ENCODE results near the gene TGFBR3.

The TGFBR3 gene

DNA sequence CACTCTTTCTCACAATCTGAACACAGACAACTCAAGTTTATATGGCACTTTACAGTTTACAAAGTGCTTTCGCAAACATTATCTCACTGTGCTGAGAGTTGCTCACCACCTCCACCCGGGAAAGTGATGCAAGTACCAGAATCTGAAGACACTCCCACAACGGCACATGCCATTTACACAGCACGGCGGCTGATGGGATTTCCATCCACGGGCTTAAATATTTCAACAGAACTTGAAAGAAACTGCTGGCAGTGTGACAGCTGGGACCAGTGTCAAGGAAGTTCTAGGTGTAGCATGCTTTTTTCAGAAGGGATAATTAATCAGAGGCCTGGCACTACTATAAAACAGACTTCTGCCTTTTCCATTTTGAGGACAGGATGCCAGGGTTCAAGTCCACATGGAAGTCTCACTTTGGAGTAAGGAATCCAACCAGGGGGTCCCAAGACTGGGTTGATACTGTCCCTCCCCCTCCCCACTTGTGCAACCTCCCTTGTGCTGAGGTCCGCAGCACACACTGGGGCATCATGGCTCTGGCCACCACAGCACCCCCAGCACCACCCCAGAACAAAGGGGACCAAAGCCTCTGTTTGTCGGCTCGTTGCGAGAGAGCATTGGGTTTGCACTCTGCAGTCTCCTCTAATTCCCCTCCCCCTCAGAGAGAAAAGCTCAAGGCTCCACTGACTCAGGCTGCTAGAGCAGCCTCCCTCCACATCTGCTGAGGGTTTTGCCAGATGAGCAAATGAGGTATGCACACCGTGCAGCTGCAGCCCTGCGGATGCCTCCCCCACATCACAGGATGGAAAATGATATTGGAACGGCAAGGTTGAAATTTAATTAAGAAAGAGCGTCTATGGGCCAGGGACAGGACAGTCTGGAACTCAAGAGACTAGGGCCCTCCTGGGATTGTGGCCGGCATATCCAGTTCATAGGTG lies 154.9 kb downstream of the TGFBR3 start:
- DNase-seq: peak; percentile 80

DNA sequence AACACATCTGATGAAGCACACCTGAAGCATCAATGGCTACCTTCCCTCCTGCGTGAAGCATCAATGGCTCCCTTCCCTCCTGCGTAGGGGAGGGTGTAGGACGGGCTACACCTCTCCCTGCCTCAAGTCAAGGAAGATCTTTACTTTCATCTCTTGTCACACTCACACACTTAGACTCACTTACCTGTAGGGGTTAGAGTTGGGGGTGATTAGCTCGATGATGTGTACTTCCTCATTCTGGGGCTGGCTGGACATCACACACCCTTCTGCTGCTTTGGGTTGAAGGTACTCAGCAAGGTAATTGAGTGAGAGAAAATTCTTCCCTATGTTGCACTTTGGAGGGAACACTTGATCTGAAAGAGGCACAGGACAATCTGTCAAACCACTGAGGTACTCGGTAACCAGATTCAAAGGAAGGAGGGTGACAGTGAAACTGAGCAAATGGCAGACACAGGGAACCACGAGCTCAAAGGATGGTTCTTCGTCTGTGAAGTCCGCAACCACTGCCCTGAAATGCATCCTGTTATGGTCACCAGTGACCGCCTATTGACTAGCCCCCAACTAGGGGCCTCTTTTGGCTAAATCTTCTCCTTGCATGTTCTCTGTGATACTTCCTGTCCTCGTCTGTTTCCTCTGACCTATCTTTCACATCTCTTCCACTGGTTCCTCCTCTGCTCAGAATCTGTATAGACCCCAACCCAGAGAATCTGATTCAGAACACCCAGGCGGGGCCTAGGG lies 156.2 kb downstream of the TGFBR3 start:
- no peak for DNase-seq

DNA sequence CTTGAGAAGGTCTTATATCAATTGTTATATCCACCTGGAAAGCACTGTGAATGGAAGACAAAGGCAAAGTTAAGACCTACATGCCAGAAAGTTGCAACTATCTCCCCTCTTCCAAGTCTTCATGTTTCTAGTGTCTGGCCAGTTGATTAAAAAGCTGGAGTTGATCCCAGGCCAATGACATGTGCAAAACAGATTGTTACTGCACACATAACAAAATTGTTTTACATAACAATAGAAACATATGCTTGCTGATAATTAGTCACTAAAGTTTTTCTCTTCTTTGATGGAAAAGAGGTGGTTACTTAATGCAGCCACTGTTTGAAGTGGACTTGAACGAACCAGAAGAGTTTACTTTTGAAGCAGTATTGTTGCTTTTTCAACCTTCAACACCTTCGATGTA lies 158.2 kb downstream of the TGFBR3 start:
- no peak for DNase-seq

DNA sequence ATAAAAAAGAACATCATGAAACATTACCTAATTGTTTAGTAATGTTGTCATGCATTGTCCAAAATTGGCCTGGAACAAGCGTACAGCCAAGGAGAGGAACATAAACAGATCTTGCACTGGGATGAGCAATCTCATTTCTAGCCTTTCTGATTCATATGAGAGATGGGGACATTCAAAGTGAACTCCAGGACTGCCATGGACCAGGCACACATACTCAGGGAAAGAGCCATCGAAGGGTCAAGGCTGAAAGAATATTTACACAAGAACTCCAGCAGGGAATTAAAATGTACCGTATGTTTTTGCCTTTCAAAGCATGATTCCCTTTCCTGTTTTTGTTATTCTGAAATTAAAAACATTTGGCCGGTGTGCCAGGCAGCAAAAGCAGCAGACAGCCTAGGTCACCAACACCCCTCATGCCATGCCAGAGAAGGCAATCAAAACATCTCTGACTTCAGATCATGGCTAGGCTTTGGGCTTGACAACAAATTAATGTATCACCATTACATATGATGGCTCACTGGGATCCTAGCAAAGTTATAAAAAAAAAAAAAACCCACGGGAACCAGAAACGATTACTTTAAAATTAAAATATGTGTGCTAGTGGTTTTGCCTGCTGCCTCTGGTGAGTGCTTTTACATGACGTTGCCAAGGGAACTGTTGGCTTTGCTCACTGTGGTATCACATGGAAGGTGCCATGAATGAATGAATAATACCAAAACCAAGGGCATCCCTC lies 159.8 kb downstream of the TGFBR3 start:
- no peak for DNase-seq

DNA sequence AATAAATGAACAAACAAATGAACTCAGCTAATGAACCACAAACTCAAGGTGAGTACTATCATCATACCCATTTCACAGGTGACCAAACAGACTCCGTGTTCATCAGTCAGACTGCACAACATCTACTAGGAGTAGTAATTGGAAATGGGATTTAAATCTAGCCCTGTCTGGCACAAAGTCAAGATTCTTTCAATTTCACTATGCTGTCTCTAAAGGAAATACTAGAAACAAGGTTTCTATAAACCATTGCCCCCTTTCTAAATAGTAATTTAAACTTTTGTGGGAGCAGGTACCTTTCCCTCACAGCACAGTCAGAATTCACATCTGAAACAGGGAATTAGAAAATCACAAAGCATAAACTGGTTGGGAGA lies 160.3 kb downstream of the TGFBR3 start:
- DNase-seq: no peak

DNA sequence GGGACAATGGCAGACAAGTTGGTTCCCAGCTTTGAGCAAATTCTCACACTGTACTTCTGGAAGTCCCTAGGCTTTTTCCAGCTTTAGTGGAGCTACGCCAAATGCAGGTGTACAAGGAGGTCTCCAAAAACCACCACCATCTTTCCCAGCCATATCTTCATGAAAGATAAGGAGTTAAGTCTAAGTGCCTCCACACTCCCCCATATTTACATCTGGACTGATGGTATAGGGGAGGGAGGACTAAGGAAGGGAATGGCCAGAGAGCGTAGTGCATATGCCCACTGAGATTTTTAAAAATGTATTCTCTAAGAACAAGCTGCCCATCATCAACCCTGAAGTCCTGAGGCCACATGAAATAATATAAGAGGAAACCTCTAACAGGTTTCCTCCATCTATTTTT lies 161.3 kb downstream of the TGFBR3 start:
- DNase-seq: no peak

DNA sequence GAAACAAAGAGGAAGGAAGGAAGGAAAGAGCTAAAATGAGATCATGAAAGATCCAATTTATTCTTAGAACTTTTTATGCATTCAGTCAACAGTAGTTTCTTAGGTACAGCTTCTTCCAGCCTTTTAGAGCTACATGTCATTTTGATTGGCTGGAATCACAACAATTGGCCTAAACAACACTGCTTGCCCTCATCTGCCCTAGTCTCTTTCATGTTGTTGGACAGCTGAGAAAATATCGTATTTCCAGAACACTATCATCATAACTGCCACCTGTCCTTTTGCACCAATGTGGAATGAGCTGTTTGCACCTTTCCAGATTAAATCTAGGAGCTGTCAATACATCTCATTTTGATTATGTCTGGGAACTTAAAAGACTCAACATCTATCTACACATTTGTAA lies 161.7 kb downstream of the TGFBR3 start:
- no peak for DNase-seq

DNA sequence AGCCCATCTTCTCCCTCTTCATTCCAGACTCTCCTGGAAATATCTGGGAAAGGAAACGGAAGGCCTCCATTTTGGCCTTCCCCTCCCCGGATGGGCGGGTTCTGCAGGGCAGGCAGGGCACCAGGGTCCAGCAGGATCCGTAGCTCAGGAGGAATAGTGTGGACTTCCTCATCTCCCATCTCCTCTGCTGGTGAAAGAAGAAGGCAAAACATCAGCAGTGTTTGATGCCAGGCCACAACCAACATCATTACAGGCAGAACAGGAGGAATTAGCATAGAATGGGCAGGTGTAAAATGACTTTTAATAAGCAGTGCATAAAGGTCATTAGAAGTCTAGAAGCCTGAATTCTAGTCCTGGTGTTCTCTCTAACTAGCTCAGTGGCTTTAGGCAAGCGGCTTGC lies 165.9 kb downstream of the TGFBR3 start:
- no peak for DNase-seq

DNA sequence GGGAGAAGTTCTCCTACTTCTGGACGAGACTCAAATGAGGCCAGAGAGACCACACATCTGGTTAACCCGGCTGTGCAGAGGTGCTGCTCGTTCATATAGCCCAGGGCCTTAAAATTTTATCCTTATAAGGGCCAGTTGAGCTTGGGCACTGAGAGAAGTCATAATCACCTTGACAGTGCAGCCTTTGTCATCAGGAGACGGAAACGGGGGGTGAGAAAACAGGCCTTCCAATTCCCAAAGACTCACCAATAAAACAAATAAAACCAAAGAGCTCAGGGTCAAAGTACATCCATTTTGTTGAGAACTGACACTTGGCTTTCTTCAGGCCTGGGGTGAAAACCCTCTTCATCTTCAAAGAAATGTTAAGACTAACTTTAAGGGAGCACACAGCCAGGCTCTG lies 167.1 kb downstream of the TGFBR3 start:
- no peak for DNase-seq

DNA sequence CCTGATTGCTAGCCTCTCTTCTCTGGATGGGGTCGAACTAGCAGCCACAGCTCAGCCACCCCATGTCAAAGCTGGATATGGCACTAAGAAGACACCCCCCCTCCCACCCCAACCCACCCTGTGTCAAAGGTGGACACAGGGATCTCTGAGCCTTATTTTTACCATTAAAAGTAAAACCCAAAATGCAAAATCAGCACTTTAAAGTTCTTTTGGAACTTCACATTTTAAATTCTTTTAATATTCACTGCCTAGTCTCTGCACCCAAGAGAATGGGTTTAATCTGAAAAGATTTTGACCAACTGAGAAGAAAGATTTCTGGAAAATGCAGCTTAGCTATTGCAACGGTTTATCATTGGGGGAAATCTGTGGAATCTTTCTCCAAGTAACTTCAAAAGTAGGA lies 167.6 kb downstream of the TGFBR3 start:
- DNase-seq: no peak

DNA sequence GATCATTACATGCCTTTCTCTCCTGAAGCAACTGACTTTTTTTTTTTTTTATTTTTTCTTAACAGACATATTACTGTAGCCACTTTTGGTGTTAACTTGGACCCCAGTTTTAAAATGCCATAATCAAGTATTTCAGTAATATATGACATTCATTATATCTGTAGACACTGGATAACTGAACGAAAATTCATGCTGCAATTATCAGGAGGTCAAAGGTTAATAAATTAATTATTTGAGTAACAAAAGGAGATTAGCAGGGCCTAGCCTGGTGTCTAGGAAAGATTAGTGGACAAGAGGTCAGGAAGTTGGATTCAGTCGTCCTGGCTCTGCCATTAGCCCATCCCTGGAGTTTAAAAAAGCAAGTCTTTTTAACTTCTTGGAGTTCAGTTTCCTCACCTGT lies 168.1 kb downstream of the TGFBR3 start:
- DNase-seq: no peak

DNA sequence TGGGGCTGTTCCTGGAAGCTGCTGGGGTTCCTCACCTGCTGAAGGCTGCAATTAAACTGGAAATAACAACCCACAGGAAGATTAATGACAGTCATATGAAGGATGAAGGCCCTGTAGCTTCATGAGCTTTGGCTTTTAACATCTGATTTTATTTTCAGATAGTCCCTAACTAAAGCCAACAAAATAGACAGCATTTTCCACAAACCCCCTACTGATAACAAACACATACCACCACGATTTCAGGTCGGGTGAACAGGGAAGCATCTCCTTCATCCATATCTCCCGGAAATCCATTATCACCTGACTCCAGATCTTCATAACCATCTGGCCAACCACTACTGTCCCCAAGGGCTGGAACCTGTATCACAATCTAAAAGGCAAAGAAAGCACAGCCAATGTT lies 169.6 kb downstream of the TGFBR3 start:
- DNase-seq: no peak

DNA sequence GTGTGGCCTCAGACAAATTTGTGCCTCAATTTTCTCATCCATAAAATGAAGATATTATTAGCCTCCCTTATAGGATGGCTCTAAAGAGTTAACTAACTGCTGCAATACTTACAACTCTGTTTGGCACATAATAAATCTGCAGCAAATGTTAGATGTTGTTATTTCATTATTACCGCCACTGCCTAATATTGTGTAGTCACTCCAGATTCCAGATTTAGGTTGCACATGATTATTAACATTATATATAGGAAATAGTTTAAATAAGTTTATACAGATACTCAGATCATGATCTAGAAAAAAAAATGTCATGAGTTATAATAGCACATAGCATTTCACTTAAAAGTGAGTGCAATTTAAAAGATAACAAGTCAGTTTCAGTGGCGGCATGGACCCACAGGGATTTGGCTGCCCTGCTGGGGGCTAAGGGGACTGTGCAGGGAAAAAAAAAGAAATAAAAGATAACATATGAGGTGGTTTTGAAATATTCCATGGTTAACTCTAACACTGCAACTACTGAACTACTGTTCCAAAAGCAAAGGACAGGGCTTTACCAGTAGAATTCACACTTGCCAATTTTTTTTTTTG lies 170.4 kb downstream of the TGFBR3 start:
- DNase-seq: no peak

DNA sequence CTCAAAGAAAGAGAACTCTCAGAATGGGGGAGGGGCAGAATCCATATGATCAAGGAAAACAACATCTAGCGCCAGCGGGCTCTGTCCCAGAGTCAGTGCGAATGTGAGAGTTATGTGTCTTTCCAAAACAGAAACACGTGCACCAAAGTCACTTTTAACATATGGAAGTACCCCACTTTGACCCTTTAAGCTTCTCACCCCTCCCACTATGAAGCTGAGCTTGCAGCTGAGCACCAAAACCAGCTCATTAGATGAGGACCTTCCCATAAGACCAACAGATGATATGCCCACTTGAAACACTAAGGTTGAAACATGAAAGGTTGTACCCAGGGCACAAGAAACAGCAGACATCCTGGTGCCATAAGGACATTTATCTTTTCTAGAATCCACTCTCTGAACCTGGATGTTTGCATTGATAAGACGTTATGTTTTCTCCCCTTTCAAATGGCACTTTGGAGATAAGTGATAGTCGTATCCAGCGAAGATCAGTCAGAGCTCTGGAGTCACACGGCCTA lies 171.0 kb downstream of the TGFBR3 start:
- DNase-seq: no peak

DNA sequence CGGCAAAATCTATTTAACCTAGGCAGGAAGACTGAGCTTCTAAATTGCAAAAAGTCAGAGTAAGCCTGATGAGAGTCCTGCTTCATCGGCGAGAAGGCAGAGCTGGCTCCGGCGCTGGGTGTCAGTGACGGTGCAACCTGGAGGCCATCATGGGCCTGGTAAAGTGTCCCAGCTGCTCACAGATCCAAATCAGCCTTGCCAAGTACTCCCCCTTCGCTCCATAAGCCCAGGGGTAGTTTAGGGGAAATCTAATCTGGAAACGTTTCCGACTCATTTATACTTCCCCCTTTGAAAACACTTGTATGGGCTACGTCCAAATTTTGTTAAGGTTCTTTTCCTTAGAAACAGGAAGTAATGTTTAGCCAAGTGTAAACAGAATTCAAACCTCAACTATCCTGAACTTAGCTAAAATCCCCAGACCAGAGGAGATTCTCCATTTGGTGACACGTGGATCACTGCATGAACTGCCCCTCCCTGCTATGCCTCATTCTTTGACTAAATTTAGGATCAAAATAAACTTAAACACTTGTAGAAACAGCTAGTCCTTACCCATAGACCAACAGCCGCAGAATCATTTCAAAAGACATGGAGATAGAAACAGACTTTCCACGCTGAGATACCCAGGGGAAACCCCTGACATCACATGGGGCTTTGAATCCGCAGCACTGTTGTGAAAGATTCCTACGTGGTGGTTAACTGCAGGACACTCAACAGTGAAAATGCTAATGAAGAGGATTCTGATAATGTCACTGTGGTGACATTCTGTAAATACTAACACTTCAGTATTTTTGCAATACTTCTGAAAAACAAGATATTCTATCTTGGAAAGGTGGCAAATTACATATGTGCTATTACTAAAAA lies 172.7 kb downstream of the TGFBR3 start:
- DNase-seq: peak; percentile 88

DNA sequence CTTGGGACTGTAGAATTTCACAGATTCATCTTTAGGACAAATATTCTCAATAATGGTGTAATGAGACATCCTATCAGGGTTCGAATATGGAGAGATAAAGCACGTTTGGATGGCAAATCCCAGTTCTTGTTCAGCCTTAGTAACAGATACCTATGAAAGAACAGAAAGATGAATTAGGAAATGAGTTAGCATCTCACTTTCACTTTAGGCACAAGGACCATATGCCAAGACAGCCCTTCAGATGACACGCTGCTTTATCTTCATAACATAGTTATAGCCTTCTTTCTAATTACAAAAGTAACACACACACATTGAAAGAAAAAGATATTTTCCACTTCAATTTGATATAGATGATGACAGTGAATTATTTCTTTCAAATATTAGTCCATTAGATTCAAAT lies 173.6 kb downstream of the TGFBR3 start:
- DNase-seq: no peak

DNA sequence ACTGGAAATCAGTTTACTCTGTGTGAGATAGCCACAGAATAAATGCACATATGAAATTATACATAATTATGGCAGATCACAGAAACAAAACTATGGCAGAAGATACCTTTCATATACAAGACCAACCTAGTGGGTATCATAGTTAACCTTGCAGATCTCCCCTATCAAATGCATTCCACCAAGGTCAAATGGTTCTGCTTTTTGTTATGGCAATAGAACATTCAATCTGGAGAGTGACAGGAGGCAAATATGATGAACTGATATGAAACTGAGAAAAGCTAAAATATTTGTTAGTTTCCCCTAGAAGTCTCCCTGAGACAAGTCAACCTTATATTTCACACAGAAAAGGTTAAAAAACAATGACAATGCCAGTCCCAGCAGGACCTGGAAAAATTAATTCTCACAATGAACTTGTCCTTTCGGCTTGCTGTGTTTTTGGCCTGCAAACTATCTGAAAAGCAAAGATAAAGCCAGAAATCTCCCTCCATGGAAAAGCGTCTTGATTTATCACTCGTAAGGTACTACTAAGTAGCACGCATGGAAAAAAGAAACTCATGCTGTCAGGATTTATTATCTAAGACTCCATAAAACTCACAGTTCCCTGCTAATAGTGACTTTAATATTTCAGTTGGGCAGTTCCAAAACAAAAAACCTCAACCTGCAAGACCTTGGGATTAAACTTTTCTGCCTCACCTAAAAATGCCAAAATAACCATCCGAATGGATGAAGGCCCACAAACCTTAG lies 174.3 kb downstream of the TGFBR3 start:
- DNase-seq: no peak

DNA sequence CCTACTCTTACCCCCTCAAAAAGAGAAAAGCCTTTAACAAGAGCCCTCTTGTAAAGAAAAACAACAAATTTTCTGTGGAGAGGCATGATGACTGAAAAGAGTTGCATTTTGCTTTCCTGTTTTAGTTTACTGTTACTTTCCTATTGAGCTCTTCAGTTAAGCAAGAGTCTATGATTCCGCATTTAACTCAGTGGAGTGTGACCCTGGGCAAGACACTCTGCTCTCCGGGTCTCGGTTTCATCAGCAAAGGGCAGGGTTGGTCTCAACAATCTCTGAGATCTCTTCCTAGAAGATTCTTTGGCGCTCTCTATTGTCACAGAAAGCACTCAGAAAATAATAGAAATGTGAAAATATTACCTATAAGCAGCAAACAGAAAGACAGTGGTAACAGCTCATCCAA lies 175.7 kb downstream of the TGFBR3 start:
- DNase-seq: no peak

DNA sequence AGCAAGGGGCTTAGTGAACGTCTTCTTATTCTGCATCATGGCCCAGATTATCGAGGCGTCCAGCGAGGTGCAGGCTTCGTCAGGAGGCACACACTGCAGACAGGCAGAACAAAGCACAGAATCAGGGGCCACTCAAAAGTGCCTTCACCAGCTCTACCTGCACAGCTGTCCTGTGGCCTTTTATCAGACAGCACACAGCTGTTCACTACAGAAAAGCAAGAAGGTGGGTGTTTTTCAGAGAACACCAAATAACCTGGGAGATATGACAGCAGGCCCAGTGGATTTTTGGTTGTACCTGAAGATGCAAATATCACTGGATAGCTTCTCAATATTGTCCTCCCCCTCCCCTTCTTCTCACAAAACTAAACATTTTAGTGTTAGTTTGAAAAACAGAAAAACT lies 177.3 kb downstream of the TGFBR3 start:
- no peak for DNase-seq

DNA sequence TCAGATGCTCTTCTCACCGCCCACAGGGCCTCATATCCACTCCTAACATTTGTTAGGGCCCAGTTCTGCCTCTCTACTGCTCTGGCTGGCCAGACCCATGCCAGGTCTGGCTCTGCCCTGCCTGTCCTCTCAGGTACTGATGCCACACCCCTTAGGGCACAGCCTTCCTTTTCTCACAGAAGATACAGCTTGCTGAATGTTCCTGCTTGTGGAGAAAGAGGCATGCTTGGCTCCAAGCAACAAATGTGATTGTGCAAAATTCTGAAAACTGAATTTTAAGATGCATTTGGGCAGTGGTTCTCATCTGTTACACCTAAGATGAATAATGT lies 178.1 kb downstream of the TGFBR3 start:
- no peak for DNase-seq

DNA sequence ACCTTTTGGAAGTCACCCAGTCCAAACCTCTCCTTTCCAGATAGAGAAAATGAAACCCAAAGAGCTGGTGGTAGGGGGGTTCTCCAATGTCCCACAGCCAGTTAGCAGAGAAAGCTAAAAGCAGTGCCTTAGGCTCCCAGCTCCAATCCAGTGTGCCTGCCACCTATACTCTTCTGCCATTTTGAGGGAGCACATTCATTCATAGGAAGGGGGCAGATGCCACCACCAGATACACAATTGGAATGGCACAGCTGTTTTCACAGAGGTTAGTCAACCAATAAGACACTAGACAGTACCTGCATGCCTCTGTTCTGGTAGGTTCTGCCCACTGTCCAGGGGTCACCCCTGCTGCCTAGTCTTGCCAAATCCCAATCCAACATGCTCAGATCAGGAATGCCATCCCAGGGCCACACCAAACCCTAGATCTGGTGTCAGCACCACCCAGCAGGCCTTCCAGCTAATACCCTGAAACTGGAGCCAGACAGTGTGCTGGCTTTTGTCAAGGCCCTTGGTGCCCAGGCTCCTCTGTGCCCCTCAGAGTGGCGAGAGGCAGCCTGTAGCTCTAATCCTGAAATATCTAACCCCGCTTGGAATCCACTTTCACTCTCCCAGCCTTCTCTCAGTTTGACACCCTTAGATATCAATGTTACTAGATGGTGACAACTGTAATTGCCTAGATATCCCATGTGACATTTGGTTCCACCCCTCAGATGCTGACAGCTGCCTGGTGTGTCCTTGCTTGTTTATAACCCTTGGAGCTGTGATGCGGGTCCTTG lies 178.6 kb downstream of the TGFBR3 start:
- DNase-seq: no peak
